Liver (tissue), 9 donors: ENCODE measurements around the gene ITGA7. TPM values are rescaled to one million over a fixed set of nuclear protein-coding genes. Genes with fewer than 3 reads are reported as not detected.

Source experiments
- DNase-seq: peaks from one replicate; pipeline ENCODE4 v3.0.0-alpha.2; 2017; ENCODE audit warnings: low spot score
- H3K27ac ChIP-seq, 2 donors: one replicate each; pipeline ENCODE4 v1.7.0; 2013; ENCODE audit warnings: inconsistent platforms in 2 of 2, low read length in 2 of 2, control low read depth in 1 of 2, low read depth in 1 of 2, mild to moderate bottlenecking in 1 of 2
- H3K27me3 ChIP-seq, 4 donors: one replicate each; pipeline versions ENCODE4 v1.6.1 to v1.7.0; 2013; ENCODE audit warnings: low read length in 3 of 4, inconsistent platforms in 1 of 4, mild to moderate bottlenecking in 1 of 4, moderate library complexity in 1 of 4; ENCODE audit not compliant: control insufficient read depth in 4 of 4, insufficient read depth in 4 of 4
- H3K36me3 ChIP-seq, 4 donors: one replicate each; pipeline versions ENCODE4 v1.6.1 to v1.7.0; 2013; ENCODE audit warnings: low read length in 3 of 4, mild to moderate bottlenecking in 3 of 4, low read depth in 1 of 4, moderate library complexity in 1 of 4; ENCODE audit not compliant: control insufficient read depth in 4 of 4, insufficient read depth in 3 of 4
- H3K4me1 ChIP-seq, 4 donors: one replicate each; pipeline versions ENCODE4 v1.6.1 to v1.7.0; 2013; ENCODE audit warnings: low read length in 3 of 4, mild to moderate bottlenecking in 3 of 4, moderate library complexity in 1 of 4; ENCODE audit not compliant: control insufficient read depth in 4 of 4, insufficient read depth in 4 of 4
- H3K4me3 ChIP-seq, 3 donors: one replicate each; pipeline versions ENCODE4 v1.6.1 to v1.7.0; 2013; ENCODE audit warnings: low read length in 3 of 3, control low read depth in 1 of 3, low read depth in 1 of 3, mild to moderate bottlenecking in 1 of 3
- H3K9ac ChIP-seq, 2 donors: one replicate each; pipeline ENCODE4 v1.7.0; 2013; ENCODE audit warnings: low read length in 2 of 2, mild to moderate bottlenecking in 2 of 2, moderate library complexity in 2 of 2, control low read depth in 1 of 2, low read depth in 1 of 2
- H3K9me3 ChIP-seq, 4 donors: one replicate each; pipeline versions ENCODE4 v1.6.1 to v1.7.0; 2013; ENCODE audit warnings: low read length in 3 of 4; ENCODE audit not compliant: control insufficient read depth in 4 of 4
- EGR1 ChIP-seq, 2 donors: IDR thresholded peaks; 2 replicates each; pipeline ENCODE4 v1.6.1; 2016 to 2018; ENCODE audit warnings: antibody characterized with exemption in 2 of 2, low read depth in 2 of 2
- FOXA1 ChIP-seq: IDR thresholded peaks from 2 replicates; pipeline ENCODE4 v1.6.1; 2016; ENCODE audit warnings: antibody characterized with exemption
- FOXA2 ChIP-seq: IDR thresholded peaks from 2 replicates; pipeline ENCODE4 v1.6.1; 2016; ENCODE audit warnings: antibody characterized with exemption
- GABPA ChIP-seq, 2 donors: IDR thresholded peaks in 1 of 2; conservative IDR thresholded peaks in 1 of 2; 2 replicates each; pipeline ENCODE4 v1.6.1; 2016; ENCODE audit warnings: antibody characterized with exemption in 2 of 2, mild to moderate bottlenecking in 1 of 2, moderate library complexity in 1 of 2
- HNF4A ChIP-seq, 2 donors: conservative IDR thresholded peaks; 2 replicates each; pipeline ENCODE4 v1.6.1; 2016; ENCODE audit warnings: antibody characterized with exemption in 2 of 2, mild to moderate bottlenecking in 2 of 2
- HNF4G ChIP-seq: IDR thresholded peaks from 2 replicates; pipeline ENCODE4 v1.6.1; 2016; ENCODE audit warnings: antibody characterized with exemption
- NR2F2 ChIP-seq: IDR thresholded peaks from 2 replicates; pipeline ENCODE4 v1.6.1; 2016; ENCODE audit warnings: antibody characterized with exemption
- RAD21 ChIP-seq, 2 donors: IDR thresholded peaks; 2 replicates each; pipeline ENCODE4 v1.6.1; 2016; ENCODE audit warnings: antibody characterized with exemption in 2 of 2, mild to moderate bottlenecking in 2 of 2
- RXRA ChIP-seq, 2 donors: IDR thresholded peaks; 2 replicates each; pipeline ENCODE4 v1.6.1; 2017 to 2018; ENCODE audit warnings: antibody characterized with exemption in 2 of 2, mild to moderate bottlenecking in 1 of 2
- TAF1 ChIP-seq: conservative IDR thresholded peaks from 2 replicates; pipeline ENCODE4 v1.6.1; 2016; ENCODE audit warnings: antibody characterized with exemption, mild to moderate bottlenecking
- YY1 ChIP-seq: IDR thresholded peaks from 2 replicates; pipeline ENCODE4 v1.6.1; 2016; ENCODE audit warnings: antibody characterized with exemption, mild to moderate bottlenecking
- WGBS: extraction: QIAGEN DNeasy Blood & Tissue Kit; methylation state at CpG from one replicate; pipeline ENCODE4 v1.1.7; 2013; 5-methylcytosine and 5-hydroxymethylcytosine counted together
- polyA plus RNA-seq, 2 donors: library from polyadenylated mRNA; stranded (reverse) in 1 of 2; unstranded in 1 of 2; fragments of 200-250 nt in 1 of 2; fragments of >200 nt in 1 of 2; fragmentation: Nextera tagmentation in 1 of 2; extraction: Ambion mirVana in 1 of 2; gene quantifications; one replicate each; pipeline versions ENCODE4 v1.2.1 to v1.2.3, GENCODE V29; 2013 to 2015
- total RNA-seq, 2 donors: library from RNA; depleted of rRNA; stranded (reverse); fragments of >200 nt; gene quantifications; one replicate each; pipeline ENCODE4 v1.2.3, GENCODE V29; 2014
- TF ChIP-seq, protein P1 (sequence below): IDR thresholded peaks from 2 replicates; pipeline ENCODE4 v1.6.1; 2016; ENCODE audit warnings: antibody characterized with exemption, mild to moderate bottlenecking
- TF ChIP-seq, protein P2 (sequence below): IDR thresholded peaks from 2 replicates; pipeline ENCODE4 v1.6.1; 2016; ENCODE audit warnings: antibody characterized with exemption
- TF ChIP-seq, protein P3 (sequence below): fragments of 150-350 bp; IDR thresholded peaks from 2 replicates; pipeline ENCODE4 v1.5.1; 2017; ENCODE audit warnings: improper control_type of control experiment, low read depth, low read length; ENCODE audit not compliant: missing input control
- TF ChIP-seq, protein P4 (sequence below): IDR thresholded peaks from 2 replicates; pipeline ENCODE4 v1.6.1; 2016; ENCODE audit warnings: antibody characterized with exemption
- donor health status: healthy.
- donor health status: healthy.
- donor health status: healthy.
- donor health status: healthy.
- donor health status: healthy.

Gene ITGA7
- total RNA-seq (1 to 10 TPM in 1 of 2 donors, under 1 TPM in 1; 0.98 to 3.8 TPM), polyA plus RNA-seq (1 to 10 TPM; 2.8 to 4.9 TPM)

GRCh38 chr12:55707841-55708694 is at the start of gene ITGA7:
Gene ITGA7 (minus strand): TSS chr12:55707904. CDS start chr12:55707682, 222 bp downstream.
- H3K36me3 ChIP-seq = no peaks in the 10 kb centered on the region
- TF ChIP-seq GABPA (IDR thresholded peaks at IDR 0.05 in 1 of 2, conservative IDR thresholded peaks at IDR 0.05 in 1 of 2) (no peak), NR2F2 (no peak), HNF4G (no peak), RAD21 (IDR thresholded peaks at IDR 0.05) (no peak), FOXA1 (no peak), YY1 (no peak)
- TF ChIP-seq, protein P1, sequence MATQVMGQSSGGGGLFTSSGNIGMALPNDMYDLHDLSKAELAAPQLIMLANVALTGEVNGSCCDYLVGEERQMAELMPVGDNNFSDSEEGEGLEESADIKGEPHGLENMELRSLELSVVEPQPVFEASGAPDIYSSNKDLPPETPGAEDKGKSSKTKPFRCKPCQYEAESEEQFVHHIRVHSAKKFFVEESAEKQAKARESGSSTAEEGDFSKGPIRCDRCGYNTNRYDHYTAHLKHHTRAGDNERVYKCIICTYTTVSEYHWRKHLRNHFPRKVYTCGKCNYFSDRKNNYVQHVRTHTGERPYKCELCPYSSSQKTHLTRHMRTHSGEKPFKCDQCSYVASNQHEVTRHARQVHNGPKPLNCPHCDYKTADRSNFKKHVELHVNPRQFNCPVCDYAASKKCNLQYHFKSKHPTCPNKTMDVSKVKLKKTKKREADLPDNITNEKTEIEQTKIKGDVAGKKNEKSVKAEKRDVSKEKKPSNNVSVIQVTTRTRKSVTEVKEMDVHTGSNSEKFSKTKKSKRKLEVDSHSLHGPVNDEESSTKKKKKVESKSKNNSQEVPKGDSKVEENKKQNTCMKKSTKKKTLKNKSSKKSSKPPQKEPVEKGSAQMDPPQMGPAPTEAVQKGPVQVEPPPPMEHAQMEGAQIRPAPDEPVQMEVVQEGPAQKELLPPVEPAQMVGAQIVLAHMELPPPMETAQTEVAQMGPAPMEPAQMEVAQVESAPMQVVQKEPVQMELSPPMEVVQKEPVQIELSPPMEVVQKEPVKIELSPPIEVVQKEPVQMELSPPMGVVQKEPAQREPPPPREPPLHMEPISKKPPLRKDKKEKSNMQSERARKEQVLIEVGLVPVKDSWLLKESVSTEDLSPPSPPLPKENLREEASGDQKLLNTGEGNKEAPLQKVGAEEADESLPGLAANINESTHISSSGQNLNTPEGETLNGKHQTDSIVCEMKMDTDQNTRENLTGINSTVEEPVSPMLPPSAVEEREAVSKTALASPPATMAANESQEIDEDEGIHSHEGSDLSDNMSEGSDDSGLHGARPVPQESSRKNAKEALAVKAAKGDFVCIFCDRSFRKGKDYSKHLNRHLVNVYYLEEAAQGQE = no peak
- TF ChIP-seq, protein P2, sequence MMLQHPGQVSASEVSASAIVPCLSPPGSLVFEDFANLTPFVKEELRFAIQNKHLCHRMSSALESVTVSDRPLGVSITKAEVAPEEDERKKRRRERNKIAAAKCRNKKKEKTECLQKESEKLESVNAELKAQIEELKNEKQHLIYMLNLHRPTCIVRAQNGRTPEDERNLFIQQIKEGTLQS = no peak
- H3K27me3 ChIP-seq = no peaks in the 10 kb centered on the region
- DNase-seq = peak; percentile 53
- H3K9me3 ChIP-seq = no peaks in the 10 kb centered on the region
- no peak within 1 kb of the TSS for H3K9ac ChIP-seq
- 3% methylated on average over 39 of the region's 39 CpGs for WGBS
- peak within 1 kb of the TSS in 2 of 3 donors; percentile 51 to 67 for H3K4me3 ChIP-seq
- no peak within 1 kb of the TSS for H3K27ac ChIP-seq
- H3K4me1 ChIP-seq = peaks cover 2 to 16% (median 10%) of the 10 kb centered on the region in 4 donors

DNA sequence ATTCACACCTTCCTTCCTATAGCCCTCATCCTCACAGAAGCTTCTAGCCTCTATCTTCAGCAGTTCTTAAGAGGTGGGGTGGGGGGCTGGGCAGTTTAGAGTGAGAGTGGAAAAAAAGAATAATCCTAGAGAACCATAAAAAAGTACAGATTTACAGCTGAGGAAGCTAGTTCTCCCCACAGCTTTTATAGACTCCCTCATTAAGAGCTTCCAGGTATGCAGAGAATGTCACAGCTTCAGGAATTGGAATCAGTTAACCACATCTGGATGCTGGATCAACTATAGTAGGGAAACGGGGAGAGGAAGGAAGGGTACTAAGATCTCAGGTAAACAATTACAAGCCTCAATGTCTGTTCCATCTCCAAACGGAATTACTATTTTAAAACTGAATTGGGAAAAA is 47.5 kb upstream of the ITGA7 start:
- WGBS = 89% methylated on average over 2 of the region's 2 CpGs

More for the DNA sequence above, 47.5 kb upstream of the ITGA7 start:
- Histone ChIP-seq H3K27ac (no peak overlapping the region), H3K9ac (no peak overlapping the region), H3K4me1 (no peaks in the 10 kb centered on the region), H3K36me3 (peaks cover 7 to 68% (median 47%) of the 10 kb centered on the region in 4 donors), H3K27me3 (no peaks in the 10 kb centered on the region), H3K4me3 (no peak overlapping the region), H3K9me3 (no peaks in the 10 kb centered on the region)
- TF ChIP-seq FOXA2 = no peak
- TF ChIP-seq, protein P3, sequence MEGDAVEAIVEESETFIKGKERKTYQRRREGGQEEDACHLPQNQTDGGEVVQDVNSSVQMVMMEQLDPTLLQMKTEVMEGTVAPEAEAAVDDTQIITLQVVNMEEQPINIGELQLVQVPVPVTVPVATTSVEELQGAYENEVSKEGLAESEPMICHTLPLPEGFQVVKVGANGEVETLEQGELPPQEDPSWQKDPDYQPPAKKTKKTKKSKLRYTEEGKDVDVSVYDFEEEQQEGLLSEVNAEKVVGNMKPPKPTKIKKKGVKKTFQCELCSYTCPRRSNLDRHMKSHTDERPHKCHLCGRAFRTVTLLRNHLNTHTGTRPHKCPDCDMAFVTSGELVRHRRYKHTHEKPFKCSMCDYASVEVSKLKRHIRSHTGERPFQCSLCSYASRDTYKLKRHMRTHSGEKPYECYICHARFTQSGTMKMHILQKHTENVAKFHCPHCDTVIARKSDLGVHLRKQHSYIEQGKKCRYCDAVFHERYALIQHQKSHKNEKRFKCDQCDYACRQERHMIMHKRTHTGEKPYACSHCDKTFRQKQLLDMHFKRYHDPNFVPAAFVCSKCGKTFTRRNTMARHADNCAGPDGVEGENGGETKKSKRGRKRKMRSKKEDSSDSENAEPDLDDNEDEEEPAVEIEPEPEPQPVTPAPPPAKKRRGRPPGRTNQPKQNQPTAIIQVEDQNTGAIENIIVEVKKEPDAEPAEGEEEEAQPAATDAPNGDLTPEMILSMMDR = no peak
- TF ChIP-seq HNF4A (conservative IDR thresholded peaks at IDR 0.05) = no peak
- TF ChIP-seq EGR1 (IDR thresholded peaks at IDR 0.05; ENCODE audit: low read depth in 2 of 2) = no peak
- TF ChIP-seq TAF1 = no peak
- TF ChIP-seq RXRA (IDR thresholded peaks at IDR 0.05) = no peak
- TF ChIP-seq, protein P2 = no peak
- TF ChIP-seq, protein P1 = no peak
- no peak for TF ChIP-seq GABPA (IDR thresholded peaks at IDR 0.05 in 1 of 2, conservative IDR thresholded peaks at IDR 0.05 in 1 of 2)
- TF ChIP-seq, protein P4, sequence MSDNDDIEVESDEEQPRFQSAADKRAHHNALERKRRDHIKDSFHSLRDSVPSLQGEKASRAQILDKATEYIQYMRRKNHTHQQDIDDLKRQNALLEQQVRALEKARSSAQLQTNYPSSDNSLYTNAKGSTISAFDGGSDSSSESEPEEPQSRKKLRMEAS = no peak
- no peak for DNase-seq
